ENCODE data around the gene CNN3.

CNN3 gene

GRCh38 chr1:94856004-94856403 lies 70.9 kb downstream of the CNN3 start:
- DNase-seq (ENCODE audit: low read depth): no peak

DNA sequence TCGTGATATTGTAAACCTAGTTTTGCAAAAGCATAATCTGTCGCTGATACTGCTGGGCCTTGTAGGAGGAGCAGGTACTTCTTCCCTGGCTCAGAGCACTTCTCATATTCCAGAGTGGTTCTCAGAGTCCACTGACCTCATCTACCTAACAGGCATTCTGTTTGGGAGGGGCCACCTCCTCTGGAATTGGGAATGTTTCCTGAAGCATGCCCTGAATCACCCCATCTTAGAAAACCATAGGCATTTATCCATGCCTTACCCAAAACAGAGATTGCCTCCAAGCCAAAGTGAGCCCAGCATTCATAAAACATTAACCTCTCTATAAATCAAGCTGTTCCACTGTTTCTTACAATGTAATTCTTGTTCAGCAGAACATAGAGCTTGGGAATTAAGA lies 71.6 kb downstream of the CNN3 start:
- no peak for DNase-seq (ENCODE audit: low read depth)

GRCh38 chr1:94854458-94855306 lies 72.2 kb downstream of the CNN3 start:
- DNase-seq (ENCODE audit: low read depth): peak; percentile 88

- no peak for DNase-seq (ENCODE audit: low read depth)
These were observed 74.1 kb downstream of the CNN3 start for GRCh38 chr1:94852788-94853187.

- DNase-seq (ENCODE audit: low read depth): no peak
These were observed 75.3 kb downstream of the CNN3 start for GRCh38 chr1:94851571-94851970.

Data from HS-5 (cell line).